ENCODE data around the gene ACTL6A.

Gene ACTL6A

DNA sequence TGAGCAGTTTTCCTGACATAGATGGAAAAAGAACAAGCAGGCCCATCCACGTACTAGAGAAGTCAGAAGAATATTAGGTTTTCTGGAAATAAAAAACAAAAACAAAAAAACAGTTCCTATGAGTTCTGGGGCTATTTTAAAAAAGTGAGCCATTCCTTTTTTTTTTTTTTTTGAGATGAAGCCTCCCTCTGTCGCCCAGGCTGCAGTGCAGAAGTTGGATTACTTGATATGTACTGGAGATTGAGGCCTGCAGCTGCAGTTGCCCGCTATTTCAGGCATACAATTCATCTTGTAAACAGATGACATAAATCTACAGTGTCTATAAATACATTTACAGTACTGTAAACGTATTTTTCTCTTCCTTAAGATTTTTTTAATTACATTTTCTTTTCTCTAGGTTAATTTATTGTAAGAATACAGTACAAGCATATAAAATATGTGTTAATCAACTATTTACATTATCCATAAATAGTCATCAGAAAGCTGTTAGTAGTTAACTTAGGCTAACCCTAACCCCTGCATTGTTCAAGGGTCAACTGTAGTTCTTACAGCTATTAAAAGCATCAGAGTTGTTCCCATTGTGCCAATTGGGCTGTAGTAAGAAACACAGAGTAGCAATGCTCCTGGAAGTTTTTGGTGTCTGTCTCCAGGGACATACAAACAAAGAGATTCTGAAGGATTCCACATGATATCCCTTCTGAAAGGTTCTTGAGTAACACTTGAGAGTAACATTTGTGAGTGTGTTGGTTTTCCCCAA lies 11.2 kb upstream of the ACTL6A start:
- Mint-ChIP-seq H3K4me3 (no peak overlapping the region), H3K4me1 (ENCODE audit: low read depth) (no peaks in the 10 kb centered on the region), H3K27me3 (ENCODE audit: low read depth) (peaks cover 16% of the 10 kb centered on the region), H3K36me3 (ENCODE audit: low read depth) (no peaks in the 10 kb centered on the region), H3K9me3 (no peaks in the 10 kb centered on the region), H3K27ac (no peak overlapping the region)

DNA sequence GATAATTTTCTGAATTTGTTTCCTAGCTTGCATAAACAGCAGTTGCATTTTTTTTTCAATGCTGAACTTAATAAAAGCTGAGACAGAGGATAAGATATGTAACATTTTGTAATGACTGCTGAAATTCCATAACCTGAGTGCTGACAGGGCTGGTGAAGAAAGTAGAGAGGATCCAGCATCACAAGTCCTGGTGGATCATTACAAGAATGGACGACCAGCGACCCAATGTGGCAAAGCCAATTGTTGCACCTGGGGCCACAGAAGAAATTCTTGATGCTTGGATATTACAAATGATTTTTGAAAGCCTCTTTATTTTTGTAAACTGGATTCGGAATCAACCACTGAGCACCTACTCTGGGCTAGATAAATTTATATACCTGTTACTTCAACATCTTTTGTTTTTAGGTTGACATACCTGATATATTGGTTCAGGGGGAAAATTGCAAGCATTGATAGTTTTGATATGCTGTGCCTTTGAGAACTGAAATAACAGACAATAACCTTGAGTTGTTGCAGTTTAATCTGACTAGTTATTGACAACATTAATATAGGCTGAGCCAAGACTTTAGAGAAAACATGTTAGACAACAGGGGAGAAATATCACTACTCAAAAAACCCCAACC lies 3.9 kb upstream of the ACTL6A start:
- Mint-ChIP-seq H3K36me3 (ENCODE audit: low read depth) (no peaks in the 10 kb centered on the region), H3K9me3 (no peaks in the 10 kb centered on the region), H3K4me1 (ENCODE audit: low read depth) (peaks cover 10% of the 10 kb centered on the region), H3K27ac (no peak overlapping the region), H3K4me3 (no peak overlapping the region), H3K27me3 (ENCODE audit: low read depth) (peaks cover 29% of the 10 kb centered on the region)

DNA sequence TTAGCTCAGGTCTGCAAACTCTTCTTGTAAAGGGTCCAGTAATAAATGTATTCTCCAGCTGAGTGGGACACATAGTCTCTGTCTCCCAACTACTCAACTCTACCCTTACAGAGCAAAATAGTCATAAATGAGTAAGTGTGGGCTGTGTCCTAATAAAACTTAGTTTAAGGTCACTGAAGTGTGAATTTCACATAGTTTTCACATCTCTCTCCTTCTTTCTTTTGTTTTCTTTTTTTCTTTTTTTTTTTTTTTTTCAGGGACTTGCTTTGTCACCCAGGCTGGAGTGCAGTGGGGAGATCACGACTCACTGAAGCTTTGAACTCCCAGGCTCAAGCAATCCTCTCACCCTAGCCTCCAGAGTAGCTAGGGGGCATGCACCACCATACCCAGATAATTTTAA lies 1.9 kb upstream of the ACTL6A start:
- Mint-ChIP-seq H3K27me3 (ENCODE audit: low read depth) (peaks cover 29% of the 10 kb centered on the region), H3K9me3 (no peaks in the 10 kb centered on the region), H3K4me1 (ENCODE audit: low read depth) (peaks cover 19% of the 10 kb centered on the region), H3K4me3 (no peak overlapping the region), H3K27ac (no peak overlapping the region), H3K36me3 (ENCODE audit: low read depth) (no peaks in the 10 kb centered on the region)

DNA sequence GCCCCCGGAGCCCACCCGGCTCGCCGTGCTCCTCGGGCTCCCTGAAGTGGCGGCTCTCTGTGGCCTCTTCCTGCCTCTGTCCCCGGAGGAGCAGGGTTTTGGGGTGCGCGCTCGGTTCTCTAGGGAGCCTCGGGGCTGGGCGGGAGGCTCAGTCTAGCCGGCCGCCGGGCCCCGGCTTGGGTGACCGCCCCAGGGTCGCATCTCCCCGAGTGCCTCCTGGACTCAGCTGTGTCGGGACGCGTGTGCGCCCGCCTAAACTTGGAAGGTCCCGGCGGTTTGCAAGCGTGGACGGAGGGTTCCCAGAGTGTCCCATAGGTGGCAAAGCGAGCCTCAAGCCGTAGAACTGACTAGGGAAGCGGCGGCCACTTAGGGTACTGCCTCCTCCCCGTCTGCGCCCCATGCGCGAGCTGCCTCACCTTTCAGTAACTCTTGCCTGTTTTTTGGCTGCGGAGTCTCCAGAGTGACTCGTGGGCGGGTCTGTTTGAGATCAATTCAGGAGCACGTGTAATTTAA lies 601 bp downstream of the ACTL6A start:
- Mint-ChIP-seq H3K36me3 (ENCODE audit: low read depth) (no peaks in the 10 kb centered on the region), H3K27ac (peak overlapping the region; percentile 87), H3K9me3 (no peaks in the 10 kb centered on the region)

DNA sequence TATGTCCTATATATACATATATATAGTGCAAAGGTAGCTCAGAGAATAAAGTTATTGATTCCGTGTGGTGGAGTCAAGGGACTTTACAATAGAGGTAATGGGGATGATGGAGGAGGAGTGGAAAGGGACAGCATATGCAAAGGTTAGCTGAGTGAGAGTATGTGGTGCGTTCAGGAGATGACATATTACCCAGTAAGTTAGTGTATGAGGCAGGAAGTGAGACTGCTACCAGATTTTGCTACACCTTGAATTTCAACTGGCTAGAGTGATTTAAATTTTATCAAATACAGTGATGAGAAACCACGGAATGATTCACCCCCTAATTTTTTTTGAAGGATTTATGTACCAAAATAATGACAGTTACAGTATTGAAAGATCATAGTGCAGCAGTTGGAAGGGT lies 2.8 kb downstream of the ACTL6A start:
- Mint-ChIP-seq H3K4me1 (ENCODE audit: low read depth) (peaks cover 26% of the 10 kb centered on the region), H3K9me3 (no peaks in the 10 kb centered on the region), H3K27me3 (ENCODE audit: low read depth) (peaks cover 8% of the 10 kb centered on the region), H3K4me3 (peak overlapping the region; percentile 53), H3K27ac (peak overlapping the region; percentile 76), H3K36me3 (ENCODE audit: low read depth) (peaks cover 6% of the 10 kb centered on the region)

More for the DNA sequence above, 601 bp downstream of the ACTL6A start:
- Mint-ChIP-seq H3K27me3 (ENCODE audit: low read depth) (peaks cover 23% of the 10 kb centered on the region), H3K4me3 (peak overlapping the region; percentile 88), H3K4me1 (ENCODE audit: low read depth) (peaks cover 22% of the 10 kb centered on the region)

DNA sequence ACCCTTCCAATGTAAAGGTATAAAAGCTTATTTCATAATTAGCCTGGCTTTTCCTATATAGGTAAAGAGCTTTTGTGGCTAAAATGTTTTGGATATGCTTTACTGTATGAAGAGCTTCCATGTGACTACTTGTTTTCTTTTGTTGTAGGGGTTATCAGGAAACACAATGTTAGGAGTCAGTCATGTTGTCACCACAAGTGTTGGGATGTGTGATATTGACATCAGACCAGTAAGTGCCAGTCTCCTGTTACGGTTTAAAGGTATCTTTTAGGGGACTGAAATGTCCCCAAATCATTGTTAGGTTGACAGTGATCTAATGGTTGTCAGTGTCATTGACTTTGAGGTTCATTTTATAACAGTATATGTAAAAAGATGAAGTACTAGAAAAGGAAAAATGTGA lies 18.3 kb downstream of the ACTL6A start:
- H3K9me3 Mint-ChIP-seq, result no peaks in the 10 kb centered on the region
- no peak overlapping the region for H3K27ac Mint-ChIP-seq
- H3K27me3 Mint-ChIP-seq (ENCODE audit: low read depth), result no peaks in the 10 kb centered on the region
- peaks cover 24% of the 10 kb centered on the region for H3K36me3 Mint-ChIP-seq (ENCODE audit: low read depth)
- H3K4me3 Mint-ChIP-seq, result no peak overlapping the region
- no peaks in the 10 kb centered on the region for H3K4me1 Mint-ChIP-seq (ENCODE audit: low read depth)

DNA sequence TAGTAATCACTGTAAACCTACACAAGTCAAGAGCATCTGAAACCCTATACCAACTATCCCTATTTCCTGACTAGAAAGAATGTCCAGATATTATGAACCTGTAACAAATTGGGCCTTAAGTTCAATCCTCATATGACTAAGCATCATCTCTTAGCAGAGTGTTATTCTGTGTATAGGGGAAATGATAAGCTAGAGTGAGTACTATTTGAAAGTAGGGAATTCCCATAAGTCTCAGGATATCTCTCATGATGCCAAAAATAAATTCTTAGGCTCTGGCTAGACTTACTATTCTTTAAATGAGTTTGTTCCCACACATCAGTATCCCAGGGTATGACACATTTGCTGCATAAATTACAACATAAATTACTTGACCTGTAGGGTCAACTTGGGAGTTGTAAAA lies 26.4 kb downstream of the ACTL6A start:
- no peaks in the 10 kb centered on the region for H3K9me3 Mint-ChIP-seq
- peaks cover 37% of the 10 kb centered on the region for H3K36me3 Mint-ChIP-seq (ENCODE audit: low read depth)
- no peaks in the 10 kb centered on the region for H3K27me3 Mint-ChIP-seq (ENCODE audit: low read depth)
- H3K4me3 Mint-ChIP-seq, result no peak overlapping the region
- no peak overlapping the region for H3K27ac Mint-ChIP-seq
- no peaks in the 10 kb centered on the region for H3K4me1 Mint-ChIP-seq (ENCODE audit: low read depth)

DNA sequence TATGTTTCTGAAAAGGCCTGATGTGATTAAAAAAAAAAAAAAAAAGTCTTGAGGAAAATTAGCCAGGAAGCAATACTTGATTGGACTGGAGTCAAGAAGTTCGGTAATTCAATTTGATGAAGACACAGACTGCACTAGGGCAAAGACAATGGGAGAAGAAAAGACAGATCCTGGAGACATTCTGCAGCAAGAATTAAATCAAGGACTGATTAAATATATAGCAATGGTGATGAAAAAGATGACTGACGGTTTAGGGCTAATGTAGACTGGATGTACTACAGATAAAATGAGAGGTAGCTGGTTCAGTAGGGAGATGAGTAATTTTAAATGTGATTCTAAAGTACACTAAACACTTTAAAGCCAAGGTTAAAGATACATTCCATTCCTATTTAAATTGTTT lies 27.9 kb downstream of the ACTL6A start:
- no peak overlapping the region for H3K27ac Mint-ChIP-seq
- H3K36me3 Mint-ChIP-seq (ENCODE audit: low read depth), result peaks cover 34% of the 10 kb centered on the region
- no peaks in the 10 kb centered on the region for H3K4me1 Mint-ChIP-seq (ENCODE audit: low read depth)
- H3K9me3 Mint-ChIP-seq, result no peaks in the 10 kb centered on the region
- H3K27me3 Mint-ChIP-seq (ENCODE audit: low read depth), result no peaks in the 10 kb centered on the region
- H3K4me3 Mint-ChIP-seq, result no peak overlapping the region

DNA sequence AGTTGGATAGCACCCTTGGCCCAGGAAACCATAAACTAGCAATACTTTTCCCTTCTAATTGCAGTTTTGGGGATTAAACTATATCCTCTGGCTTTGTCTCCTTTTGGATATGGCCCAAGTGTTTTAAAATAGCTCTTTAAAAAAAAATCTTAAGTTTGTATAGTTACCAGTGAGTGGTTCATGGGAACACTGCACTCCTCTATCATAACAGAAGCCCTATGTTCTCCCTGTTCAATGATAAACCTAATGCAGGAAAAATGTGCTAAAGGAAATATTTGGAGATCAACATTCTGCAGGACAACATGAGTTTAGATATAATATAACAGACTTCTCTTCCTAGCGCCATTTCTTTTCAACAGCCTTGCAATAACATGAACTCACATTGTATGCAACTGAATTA lies 28.6 kb downstream of the ACTL6A start:
- H3K27me3 Mint-ChIP-seq (ENCODE audit: low read depth), result no peaks in the 10 kb centered on the region
- no peak overlapping the region for H3K27ac Mint-ChIP-seq
- H3K4me1 Mint-ChIP-seq (ENCODE audit: low read depth), result no peaks in the 10 kb centered on the region
- peaks cover 34% of the 10 kb centered on the region for H3K36me3 Mint-ChIP-seq (ENCODE audit: low read depth)
- no peaks in the 10 kb centered on the region for H3K9me3 Mint-ChIP-seq
- no peak overlapping the region for H3K4me3 Mint-ChIP-seq

DNA sequence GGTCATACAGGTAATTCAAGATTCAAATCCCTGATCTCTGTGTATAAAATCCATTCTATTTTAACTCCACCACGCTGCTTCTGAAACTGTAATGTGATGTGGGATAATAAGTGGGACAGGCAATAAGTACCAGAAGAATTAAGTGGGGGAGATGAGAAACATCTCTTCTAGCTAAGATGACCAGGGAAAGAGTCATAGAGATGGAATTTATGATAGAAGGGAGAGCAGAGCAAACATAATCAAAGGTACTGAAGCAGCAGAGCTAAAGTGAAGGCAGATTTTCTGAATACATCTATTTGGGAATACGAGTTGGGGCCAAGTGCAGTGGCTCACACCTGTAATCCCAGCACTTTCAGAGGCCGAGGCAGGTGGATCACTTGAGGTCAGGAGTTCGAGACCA lies 36.8 kb downstream of the ACTL6A start:
- Mint-ChIP-seq H3K4me1 (ENCODE audit: low read depth) (peaks cover 6% of the 10 kb centered on the region), H3K27me3 (ENCODE audit: low read depth) (no peaks in the 10 kb centered on the region), H3K36me3 (ENCODE audit: low read depth) (peaks cover 24% of the 10 kb centered on the region), H3K9me3 (no peaks in the 10 kb centered on the region), H3K4me3 (no peak overlapping the region), H3K27ac (no peak overlapping the region)

DNA sequence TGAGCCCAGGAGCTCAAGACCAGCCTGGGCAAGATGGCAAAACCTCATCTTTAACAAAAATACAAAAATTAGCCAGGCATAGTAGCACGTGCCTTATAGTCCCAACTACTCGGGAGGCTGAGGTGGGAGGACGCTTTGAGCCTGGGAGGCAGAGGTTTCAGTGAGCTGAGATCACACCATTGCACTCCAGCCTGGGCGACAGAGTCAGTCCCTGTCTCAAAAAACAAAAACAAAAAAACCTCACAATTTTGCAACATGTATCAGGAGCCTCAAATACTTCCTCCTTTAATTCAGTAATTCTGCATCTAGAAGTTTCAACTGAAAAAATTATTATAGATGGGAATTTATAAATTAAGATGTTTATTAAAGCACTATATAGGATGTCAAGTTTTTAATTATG lies 40.6 kb downstream of the ACTL6A start:
- H3K36me3 Mint-ChIP-seq (ENCODE audit: low read depth), result peaks cover 21% of the 10 kb centered on the region
- peaks cover 22% of the 10 kb centered on the region for H3K4me1 Mint-ChIP-seq (ENCODE audit: low read depth)
- no peaks in the 10 kb centered on the region for H3K9me3 Mint-ChIP-seq
- peak overlapping the region; percentile 99 for H3K4me3 Mint-ChIP-seq
- no peaks in the 10 kb centered on the region for H3K27me3 Mint-ChIP-seq (ENCODE audit: low read depth)
- H3K27ac Mint-ChIP-seq, result peak overlapping the region; percentile 99

DNA sequence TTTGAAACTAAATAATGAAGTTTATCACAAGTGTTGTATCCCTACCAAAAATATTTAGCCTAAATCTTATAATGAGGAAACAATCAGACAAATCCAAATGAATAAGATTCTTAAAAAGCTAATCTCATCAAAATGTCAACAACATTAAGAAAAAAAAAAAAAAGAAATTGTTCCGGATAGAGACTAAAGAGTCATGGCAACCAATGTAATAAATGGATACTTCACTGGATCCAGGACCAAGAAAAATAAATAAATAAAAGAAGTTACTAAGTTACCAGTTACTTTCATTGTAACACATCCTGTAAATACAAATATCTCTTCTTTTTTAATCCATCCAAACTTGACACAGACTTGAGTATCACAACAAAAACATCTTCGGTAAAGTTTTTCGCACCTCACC lies 41.1 kb downstream of the ACTL6A start:
- peaks cover 24% of the 10 kb centered on the region for H3K4me1 Mint-ChIP-seq (ENCODE audit: low read depth)
- H3K4me3 Mint-ChIP-seq, result peak overlapping the region; percentile 99
- no peaks in the 10 kb centered on the region for H3K27me3 Mint-ChIP-seq (ENCODE audit: low read depth)
- H3K9me3 Mint-ChIP-seq, result no peaks in the 10 kb centered on the region
- H3K27ac Mint-ChIP-seq, result peak overlapping the region; percentile 99
- H3K36me3 Mint-ChIP-seq (ENCODE audit: low read depth), result peaks cover 21% of the 10 kb centered on the region

DNA sequence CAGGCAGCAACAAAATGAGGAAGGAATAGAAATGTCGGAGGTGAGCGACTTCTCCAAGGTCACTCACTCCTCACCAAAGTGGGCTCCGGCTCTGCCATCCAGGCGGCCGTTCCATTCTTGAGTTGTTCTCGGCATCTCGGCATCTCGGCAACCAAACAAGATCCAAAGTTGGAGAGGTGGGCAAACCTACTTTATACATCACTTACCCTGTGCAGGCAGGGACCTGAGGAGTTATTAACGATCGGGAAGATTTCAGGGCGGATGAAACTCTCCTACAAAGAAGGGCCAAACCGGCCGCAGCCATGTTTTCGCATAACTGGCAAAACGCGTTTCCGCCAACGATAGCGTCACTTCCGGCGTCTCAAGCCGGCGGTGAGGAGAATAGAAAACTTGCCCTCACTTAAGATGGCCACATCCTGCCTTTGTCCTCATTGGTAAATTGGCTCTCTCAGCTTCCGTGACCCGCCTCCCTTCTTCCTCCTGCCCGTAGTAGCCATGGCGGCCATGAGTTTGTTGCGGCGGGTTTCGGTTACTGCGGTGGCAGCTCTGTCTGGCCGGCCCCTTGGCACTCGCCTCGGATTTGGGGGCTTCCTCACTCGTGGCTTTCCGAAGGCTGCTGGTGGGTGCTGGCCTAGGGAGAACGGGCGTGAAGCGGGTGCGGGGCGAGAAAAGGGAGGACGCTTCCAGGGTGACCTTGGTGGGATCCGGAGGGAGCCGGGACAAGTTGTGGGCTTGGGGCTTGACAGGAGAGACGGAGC lies 41.8 kb downstream of the ACTL6A start, which contains the start of the genes MRPL47 and NDUFB5:
MRPL47 (minus strand) TSS at position 318 of the 758 bp plus-strand sequence; CDS start at position 304, 14 bp downstream.
NDUFB5 (plus strand) TSS at position 474 of the 758 bp plus-strand sequence; CDS start at position 496, 22 bp downstream.
- H3K36me3 Mint-ChIP-seq (ENCODE audit: low read depth), result peaks cover 21% of the 10 kb centered on the region
- H3K27me3 Mint-ChIP-seq (ENCODE audit: low read depth), result no peaks in the 10 kb centered on the region
- peak within 1 kb of the TSS; percentile 99 for H3K4me3 Mint-ChIP-seq
- peaks cover 31% of the 10 kb centered on the region for H3K4me1 Mint-ChIP-seq (ENCODE audit: low read depth)
- no peaks in the 10 kb centered on the region for H3K9me3 Mint-ChIP-seq
- H3K27ac Mint-ChIP-seq, result peak within 1 kb of the TSS; percentile 99

DNA sequence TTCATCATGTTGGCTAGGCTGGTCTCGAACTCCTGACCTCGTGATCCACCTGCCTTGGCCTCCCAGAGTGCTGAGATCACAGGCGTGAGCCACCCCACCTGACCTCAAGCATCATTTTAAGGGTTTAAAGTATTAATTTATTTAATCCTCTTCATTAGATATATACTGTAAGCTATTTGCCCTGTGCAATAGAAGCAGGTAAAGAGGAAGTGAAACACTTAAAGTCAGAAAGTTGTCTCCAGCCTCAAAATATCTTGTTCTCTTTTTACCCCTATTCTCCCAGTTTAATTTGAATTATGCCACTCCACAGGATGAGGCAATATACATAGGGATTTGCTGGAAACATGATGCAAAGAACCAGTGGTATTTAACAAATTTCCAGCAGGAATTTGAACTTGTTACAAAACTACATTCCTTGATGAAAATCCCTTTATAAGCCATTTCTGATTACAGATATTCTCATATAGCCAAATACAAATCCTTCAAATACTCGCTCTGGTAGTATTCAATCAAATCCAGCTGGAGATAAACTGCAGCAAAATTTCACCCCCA lies 43.9 kb downstream of the ACTL6A start:
- H3K9me3 Mint-ChIP-seq, result no peaks in the 10 kb centered on the region
- peak overlapping the region; percentile 37 for H3K27ac Mint-ChIP-seq
- H3K27me3 Mint-ChIP-seq (ENCODE audit: low read depth), result no peaks in the 10 kb centered on the region
- H3K4me3 Mint-ChIP-seq, result no peak overlapping the region
- H3K36me3 Mint-ChIP-seq (ENCODE audit: low read depth), result peaks cover 16% of the 10 kb centered on the region
- H3K4me1 Mint-ChIP-seq (ENCODE audit: low read depth), result peaks cover 36% of the 10 kb centered on the region

All from T-helper 1 cell treated with Interleukin-12 subunit alpha and Interleukin-12 subunit beta and Interleukin-4 antibody, amounts not matched to agents 30 μg/mL and 1 μg/mL, for 36 hours (primary cell).